ENCODE results near the gene ZNF662.

DNA sequence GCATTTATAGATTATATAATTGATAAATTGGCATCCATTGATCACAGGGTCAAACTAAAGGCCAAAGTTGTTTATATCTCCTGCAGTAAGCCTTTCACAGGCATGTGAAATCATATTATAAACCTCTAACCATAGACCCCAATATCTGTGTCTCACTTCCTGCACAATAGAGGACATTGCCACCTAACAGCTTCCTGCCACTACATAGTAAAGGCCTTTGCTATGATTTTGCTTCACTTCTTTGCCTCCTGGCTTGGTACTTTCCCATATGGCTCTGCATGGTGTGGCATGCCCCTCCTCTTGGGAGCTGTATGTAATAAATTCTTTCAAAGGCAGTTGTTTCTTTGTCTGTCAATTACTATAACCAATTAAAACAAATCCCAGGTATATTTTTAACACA, 20.4 kb downstream of the ZNF662 start:
- TF ChIP-seq, protein P1, sequence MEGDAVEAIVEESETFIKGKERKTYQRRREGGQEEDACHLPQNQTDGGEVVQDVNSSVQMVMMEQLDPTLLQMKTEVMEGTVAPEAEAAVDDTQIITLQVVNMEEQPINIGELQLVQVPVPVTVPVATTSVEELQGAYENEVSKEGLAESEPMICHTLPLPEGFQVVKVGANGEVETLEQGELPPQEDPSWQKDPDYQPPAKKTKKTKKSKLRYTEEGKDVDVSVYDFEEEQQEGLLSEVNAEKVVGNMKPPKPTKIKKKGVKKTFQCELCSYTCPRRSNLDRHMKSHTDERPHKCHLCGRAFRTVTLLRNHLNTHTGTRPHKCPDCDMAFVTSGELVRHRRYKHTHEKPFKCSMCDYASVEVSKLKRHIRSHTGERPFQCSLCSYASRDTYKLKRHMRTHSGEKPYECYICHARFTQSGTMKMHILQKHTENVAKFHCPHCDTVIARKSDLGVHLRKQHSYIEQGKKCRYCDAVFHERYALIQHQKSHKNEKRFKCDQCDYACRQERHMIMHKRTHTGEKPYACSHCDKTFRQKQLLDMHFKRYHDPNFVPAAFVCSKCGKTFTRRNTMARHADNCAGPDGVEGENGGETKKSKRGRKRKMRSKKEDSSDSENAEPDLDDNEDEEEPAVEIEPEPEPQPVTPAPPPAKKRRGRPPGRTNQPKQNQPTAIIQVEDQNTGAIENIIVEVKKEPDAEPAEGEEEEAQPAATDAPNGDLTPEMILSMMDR (IDR thresholded peaks at IDR 0.05): no peak
- TF ChIP-seq POLR2A (IDR thresholded peaks at IDR 0.05): no peak

Data from prostate gland (tissue), 2 donors.